Neural progenitor cell (in vitro differentiated cells): ENCODE data around the gene PGM2. TPM values are rescaled to one million over a fixed set of nuclear protein-coding genes. Genes with fewer than 3 reads are reported as not detected.
A peak's percentile ranks its signal among the peaks of the same experiment; 100 is the strongest.

Experiments used
- DNase-seq: peaks from one replicate; pipeline ENCODE4 v3.0.0-alpha.2; 2016; ENCODE audit warnings: low spot score
- H2AFZ ChIP-seq: fragments of 200-600 bp; sonication (generic); replicated peaks from 2 replicates; pipeline ENCODE4 v1.6.1; 2016; ENCODE audit warnings: antibody characterized with exemption
- H3F3A ChIP-seq: fragments of 200-600 bp; sonication (generic); 2 replicates; pipeline ENCODE4 v1.6.1; 2016; ENCODE audit warnings: antibody characterized with exemption, low read depth
- H3K27ac ChIP-seq: fragments of 200-600 bp; sonication (generic); 2 replicates; pipeline ENCODE4 v1.5.1; 2016; ENCODE audit warnings: mild to moderate bottlenecking
- H3K27me3 ChIP-seq: fragments of 200-600 bp; sonication (generic); 2 replicates; pipeline ENCODE4 v1.6.1; 2016; ENCODE audit warnings: mild to moderate bottlenecking, moderate library complexity
- H3K36me3 ChIP-seq: fragments of 200-600 bp; sonication (generic); 2 replicates; pipeline ENCODE4 v1.5.1; 2016
- H3K4me1 ChIP-seq: fragments of 200-600 bp; sonication (generic); 2 replicates; pipeline ENCODE4 v1.6.1; 2016; ENCODE audit warnings: mixed run types
- H3K4me2 ChIP-seq: fragments of 200-600 bp; sonication (generic); 2 replicates; pipeline ENCODE4 v1.6.1; 2016
- H3K4me3 ChIP-seq: fragments of 200-600 bp; sonication (generic); 2 replicates; pipeline ENCODE4 v1.5.1; 2016
- H3K79me2 ChIP-seq: fragments of 200-600 bp; sonication (generic); 2 replicates; pipeline ENCODE4 v1.6.1; 2016; ENCODE audit warnings: low read depth
- H3K9ac ChIP-seq: fragments of 200-600 bp; sonication (generic); 2 replicates; pipeline ENCODE4 v1.6.1; 2016
- H3K9me3 ChIP-seq: fragments of 200-600 bp; sonication (generic); 2 replicates; pipeline ENCODE4 v1.5.1; 2016; ENCODE audit warnings: low read depth
- H4K20me1 ChIP-seq: fragments of 200-600 bp; sonication (generic); 2 replicates; pipeline ENCODE4 v1.6.1; 2016; ENCODE audit warnings: low read depth
- H3K27ac Mint-ChIP-seq: 3 replicates; pipeline ENCODE4 v1.8.0; 2021; ENCODE audit warnings: mixed read lengths
- H3K27me3 Mint-ChIP-seq: 2 replicates; pipeline ENCODE4 v1.8.0; 2022; ENCODE audit warnings: low read depth, mild to moderate bottlenecking, inconsistent platforms, moderate library complexity, mixed read lengths; ENCODE audit not compliant: insufficient read depth
- H3K36me3 Mint-ChIP-seq: 3 replicates; pipeline ENCODE4 v1.8.0; 2021; ENCODE audit warnings: mixed read lengths
- H3K4me1 Mint-ChIP-seq: 3 replicates; pipeline ENCODE4 v1.8.0; 2021; ENCODE audit warnings: mixed read lengths
- H3K4me3 Mint-ChIP-seq: 3 replicates; pipeline ENCODE4 v1.8.0; 2021; ENCODE audit warnings: mild to moderate bottlenecking, moderate library complexity, mixed read lengths
- H3K9me3 Mint-ChIP-seq: 3 replicates; pipeline ENCODE4 v1.8.0; 2020; ENCODE audit warnings: mixed read lengths
- EZH2 ChIP-seq: fragments of 200-600 bp; sonication (generic); IDR thresholded peaks from 2 replicates; pipeline ENCODE4 v1.6.1; 2017; ENCODE audit warnings: antibody characterized with exemption, mild to moderate bottlenecking, moderate library complexity
- EZH2phosphoT487 ChIP-seq: fragments of 200-600 bp; sonication (generic); IDR thresholded peaks from 2 replicates; pipeline ENCODE4 v1.6.1; 2017; ENCODE audit warnings: antibody characterized with exemption
- total RNA-seq: library from RNA; depleted of rRNA; stranded (reverse); fragments of >200 nt; gene quantifications from 2 replicates; pipeline ENCODE4 v1.2.3, GENCODE V29; 2015; ENCODE audit warnings: low replicate concordance
- TF ChIP-seq, protein P1 (sequence below): fragments of 200-600 bp; sonication (generic); IDR thresholded peaks from 2 replicates; pipeline ENCODE4 v1.5.1; 2017; ENCODE audit warnings: antibody characterized with exemption, mild to moderate bottlenecking

The PGM2 gene
- total RNA-seq, 1 donor from 2014 or later: 20.1 TPM

DNA sequence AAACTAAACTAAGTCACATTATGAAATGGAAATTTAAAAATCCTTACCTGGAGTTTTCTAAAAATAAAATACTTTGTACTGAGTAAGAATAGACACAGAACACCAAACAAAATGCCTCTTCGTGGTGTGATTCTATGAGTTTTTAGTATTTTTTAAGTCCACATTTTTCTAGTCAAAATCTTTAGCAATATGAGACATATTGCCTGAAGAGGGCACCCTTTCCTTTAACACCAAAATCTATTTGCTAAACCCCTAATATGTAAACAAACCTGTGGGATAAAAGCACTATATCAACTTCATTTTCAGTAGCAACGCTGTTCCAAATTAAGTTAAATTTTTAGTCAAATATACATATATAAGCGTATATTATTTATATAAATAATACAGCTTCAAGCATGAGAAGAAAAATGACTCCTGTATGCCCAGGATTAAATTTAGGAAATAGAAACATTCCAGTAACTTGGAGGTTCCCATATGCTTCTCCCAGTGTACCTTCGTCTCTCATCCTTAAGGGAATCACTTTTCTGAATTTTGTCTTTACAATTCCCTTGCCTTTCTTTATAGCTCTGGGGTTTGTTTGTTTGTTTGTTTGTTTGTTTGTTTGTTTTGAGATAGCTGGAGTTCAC is 23.0 kb upstream of the PGM2 start:
- no peaks in the 10 kb centered on the region for H3K36me3 Mint-ChIP-seq
- Histone ChIP-seq H3K9me3 (no peaks in the 10 kb centered on the region), H4K20me1 (no peaks in the 10 kb centered on the region), H3K9ac (no peak overlapping the region), H3K4me1 (no peaks in the 10 kb centered on the region), H3K36me3 (no peaks in the 10 kb centered on the region), H3K27me3 (no peaks in the 10 kb centered on the region), H3K4me2 (no peak overlapping the region), H2AFZ (no peak overlapping the region), H3K79me2 (no peaks in the 10 kb centered on the region), H3K27ac (no peak overlapping the region), H3K4me3 (no peak overlapping the region), H3F3A (no peaks in the 10 kb centered on the region)
- no peak overlapping the region for H3K4me3 Mint-ChIP-seq
- H3K27ac Mint-ChIP-seq: no peak overlapping the region
- H3K9me3 Mint-ChIP-seq: no peaks in the 10 kb centered on the region
- no peaks in the 10 kb centered on the region for H3K27me3 Mint-ChIP-seq
- DNase-seq: peak; percentile 27
- peaks cover 3% of the 10 kb centered on the region for H3K4me1 Mint-ChIP-seq
- TF ChIP-seq EZH2phosphoT487 (no peak), EZH2 (no peak)
- TF ChIP-seq, protein P1, sequence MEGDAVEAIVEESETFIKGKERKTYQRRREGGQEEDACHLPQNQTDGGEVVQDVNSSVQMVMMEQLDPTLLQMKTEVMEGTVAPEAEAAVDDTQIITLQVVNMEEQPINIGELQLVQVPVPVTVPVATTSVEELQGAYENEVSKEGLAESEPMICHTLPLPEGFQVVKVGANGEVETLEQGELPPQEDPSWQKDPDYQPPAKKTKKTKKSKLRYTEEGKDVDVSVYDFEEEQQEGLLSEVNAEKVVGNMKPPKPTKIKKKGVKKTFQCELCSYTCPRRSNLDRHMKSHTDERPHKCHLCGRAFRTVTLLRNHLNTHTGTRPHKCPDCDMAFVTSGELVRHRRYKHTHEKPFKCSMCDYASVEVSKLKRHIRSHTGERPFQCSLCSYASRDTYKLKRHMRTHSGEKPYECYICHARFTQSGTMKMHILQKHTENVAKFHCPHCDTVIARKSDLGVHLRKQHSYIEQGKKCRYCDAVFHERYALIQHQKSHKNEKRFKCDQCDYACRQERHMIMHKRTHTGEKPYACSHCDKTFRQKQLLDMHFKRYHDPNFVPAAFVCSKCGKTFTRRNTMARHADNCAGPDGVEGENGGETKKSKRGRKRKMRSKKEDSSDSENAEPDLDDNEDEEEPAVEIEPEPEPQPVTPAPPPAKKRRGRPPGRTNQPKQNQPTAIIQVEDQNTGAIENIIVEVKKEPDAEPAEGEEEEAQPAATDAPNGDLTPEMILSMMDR: peak; percentile 66

DNA sequence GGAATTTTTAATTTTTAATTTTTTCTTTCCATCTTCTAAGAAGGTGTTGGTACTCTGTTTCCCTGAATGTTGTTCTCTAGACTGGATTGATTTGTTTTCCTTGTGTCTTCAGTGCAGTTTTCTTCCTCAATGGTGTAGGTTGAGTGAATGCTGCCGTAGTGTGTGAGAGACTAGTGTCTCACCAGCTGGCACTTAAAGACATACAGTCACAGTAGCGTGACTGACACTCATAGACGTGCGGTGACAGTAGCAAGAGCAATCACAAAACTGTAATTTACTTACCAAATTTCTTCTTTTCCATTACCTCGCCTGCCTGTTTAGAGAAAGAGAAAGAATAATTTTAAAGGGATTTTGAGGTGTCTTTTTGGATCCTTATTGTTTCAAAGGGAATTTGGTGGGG is 21.4 kb upstream of the PGM2 start:
- H3F3A ChIP-seq: no peaks in the 10 kb centered on the region
- H3K27ac ChIP-seq: no peak overlapping the region
- H3K27ac Mint-ChIP-seq: no peak overlapping the region
- H3K4me3 Mint-ChIP-seq: no peak overlapping the region
- no peaks in the 10 kb centered on the region for H3K9me3 Mint-ChIP-seq
- H3K36me3 Mint-ChIP-seq: no peaks in the 10 kb centered on the region
- H3K9ac ChIP-seq: no peak overlapping the region
- no peaks in the 10 kb centered on the region for H3K79me2 ChIP-seq
- H3K36me3 ChIP-seq: no peaks in the 10 kb centered on the region
- H2AFZ ChIP-seq: no peak overlapping the region
- H3K4me3 ChIP-seq: no peak overlapping the region
- no peaks in the 10 kb centered on the region for H4K20me1 ChIP-seq
- no peaks in the 10 kb centered on the region for H3K4me1 ChIP-seq
- no peaks in the 10 kb centered on the region for H3K9me3 ChIP-seq
- peaks cover 3% of the 10 kb centered on the region for H3K4me1 Mint-ChIP-seq
- no peaks in the 10 kb centered on the region for H3K27me3 ChIP-seq
- TF ChIP-seq, protein P1: no peak
- TF ChIP-seq EZH2: no peak
- no peak for TF ChIP-seq EZH2phosphoT487
- no peaks in the 10 kb centered on the region for H3K27me3 Mint-ChIP-seq
- DNase-seq: no peak
- H3K4me2 ChIP-seq: no peak overlapping the region

DNA sequence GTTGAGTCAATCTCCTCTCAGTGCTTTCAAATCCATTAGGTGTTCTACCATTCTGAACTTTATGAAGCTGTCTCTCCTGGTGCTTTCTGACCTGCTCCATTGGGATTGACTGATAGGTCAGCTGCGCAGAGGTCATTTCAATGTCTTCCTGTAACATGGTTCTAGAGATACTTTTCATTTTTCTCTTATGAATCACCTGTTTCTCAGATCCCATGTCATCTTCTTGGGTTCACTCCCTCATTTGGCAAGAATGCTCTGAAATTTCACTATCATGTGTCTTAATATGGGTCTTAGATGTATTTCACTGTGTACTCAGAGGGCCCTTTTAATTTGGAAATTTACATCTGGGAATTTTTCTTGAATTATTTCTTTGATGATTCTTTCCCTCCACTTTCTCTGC is 13.8 kb upstream of the PGM2 start:
- H3K9me3 ChIP-seq: peaks cover 6% of the 10 kb centered on the region
- Mint-ChIP-seq H3K27ac (no peak overlapping the region), H3K36me3 (no peaks in the 10 kb centered on the region), H3K9me3 (peaks cover 6% of the 10 kb centered on the region), H3K4me1 (no peaks in the 10 kb centered on the region), H3K27me3 (peaks cover 4% of the 10 kb centered on the region), H3K4me3 (no peak overlapping the region)
- no peak overlapping the region for H3K27ac ChIP-seq
- H2AFZ ChIP-seq: no peak overlapping the region
- H3F3A ChIP-seq: no peaks in the 10 kb centered on the region
- no peaks in the 10 kb centered on the region for H3K27me3 ChIP-seq
- H3K4me3 ChIP-seq: no peak overlapping the region
- TF ChIP-seq, protein P1: no peak
- no peak for TF ChIP-seq EZH2phosphoT487
- no peak for TF ChIP-seq EZH2
- no peak overlapping the region for H3K9ac ChIP-seq
- no peaks in the 10 kb centered on the region for H3K79me2 ChIP-seq
- no peak overlapping the region for H3K4me2 ChIP-seq
- H4K20me1 ChIP-seq: no peaks in the 10 kb centered on the region
- H3K36me3 ChIP-seq: no peaks in the 10 kb centered on the region
- H3K4me1 ChIP-seq: peaks cover 7% of the 10 kb centered on the region
- no peak for DNase-seq
